22Rv1 (cell line): ENCODE measurements around the gene CDK15.

Source experiments
- CTCF ChIP-seq: fragments of 450-650 bp; IDR thresholded peaks from 2 replicates; pipeline ENCODE4 v1.5.1; 2017; ENCODE audit warnings: mild to moderate bottlenecking
- ZFX ChIP-seq: fragments of 450-650 bp; IDR thresholded peaks from 2 replicates; pipeline ENCODE4 v1.6.1; 2017; ENCODE audit warnings: antibody characterized with exemption, borderline replicate concordance

GRCh38 chr2:201784563-201784962 lies 21.8 kb upstream of the CDK15 start:
- TF ChIP-seq CTCF (no peak), ZFX (no peak)
